ENCODE measurements around the gene SNX3. TPM values are rescaled to one million over a fixed set of nuclear protein-coding genes. Genes with fewer than 3 reads are reported as not detected.
"Not testable (repeated sequence)": the region's sequence is repeated elsewhere in the genome, so short reads cannot be mapped to it uniquely, and the experiment has no call there.

The SNX3 gene
- total RNA-seq, 1 donor from 2014 or later, result 72.5 TPM

DNA sequence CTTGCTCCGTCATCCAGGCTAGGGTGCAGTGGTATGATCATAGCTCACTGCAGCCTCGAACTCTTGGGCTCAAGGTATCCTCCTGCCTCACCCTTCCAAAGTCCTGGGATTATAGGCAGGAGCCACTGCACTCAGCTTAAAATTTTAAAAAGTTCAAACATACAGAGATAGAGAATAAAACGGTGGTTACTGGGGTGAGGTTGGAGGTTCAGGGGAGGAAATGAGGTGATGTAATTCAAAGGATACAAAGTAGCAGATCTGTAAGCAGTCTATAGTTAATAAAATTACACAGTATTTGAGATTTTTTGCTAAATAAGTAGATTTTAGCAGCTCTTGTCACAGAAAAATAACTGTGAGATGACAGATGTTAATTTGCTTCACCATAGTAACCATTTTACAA is 26.5 kb upstream of the SNX3 start:
- no peak overlapping the region for H3K4me3 Mint-ChIP-seq
- peaks cover 21% of the 10 kb centered on the region for H3K4me1 Mint-ChIP-seq (ENCODE audit: low read depth)
- intact Hi-C loops (cut with micrococcal nuclease), result no loop called here
- no peaks in the 10 kb centered on the region for H3K36me3 Mint-ChIP-seq (ENCODE audit: low read depth)
- H3K27ac Mint-ChIP-seq, result no peak overlapping the region
- H3K27me3 Mint-ChIP-seq (ENCODE audit: insufficient read depth), result peaks cover 2% of the 10 kb centered on the region
- no peaks in the 10 kb centered on the region for H3K9me3 Mint-ChIP-seq
- no peak for DNase-seq (ENCODE audit: low spot score)

DNA sequence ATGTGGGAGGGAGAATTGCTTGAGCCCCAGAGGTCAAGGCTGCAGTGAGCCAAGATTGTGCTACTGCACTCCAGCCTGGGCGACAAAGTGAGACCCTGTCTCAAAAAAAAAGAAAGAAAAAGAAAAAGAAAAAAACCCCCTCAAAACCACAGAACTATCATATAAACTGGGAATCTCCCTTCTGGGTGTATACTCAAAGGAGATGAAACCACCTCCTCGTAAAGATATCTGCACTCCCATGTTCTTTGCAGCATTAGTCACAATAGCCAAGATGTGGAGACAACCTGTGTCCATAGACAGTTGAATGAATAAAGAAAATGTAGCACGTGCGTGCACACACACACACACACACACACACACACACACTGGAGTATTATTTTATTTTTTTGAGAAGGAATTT is 25.5 kb upstream of the SNX3 start:
- no peak for DNase-seq (ENCODE audit: low spot score)
- peaks cover 21% of the 10 kb centered on the region for H3K4me1 Mint-ChIP-seq (ENCODE audit: low read depth)
- no peak overlapping the region for H3K4me3 Mint-ChIP-seq
- H3K27ac Mint-ChIP-seq, result no peak overlapping the region
- intact Hi-C loops (cut with micrococcal nuclease), result no loop called here
- no peaks in the 10 kb centered on the region for H3K9me3 Mint-ChIP-seq
- peaks cover 6% of the 10 kb centered on the region for H3K27me3 Mint-ChIP-seq (ENCODE audit: insufficient read depth)
- H3K36me3 Mint-ChIP-seq (ENCODE audit: low read depth), result no peaks in the 10 kb centered on the region

DNA sequence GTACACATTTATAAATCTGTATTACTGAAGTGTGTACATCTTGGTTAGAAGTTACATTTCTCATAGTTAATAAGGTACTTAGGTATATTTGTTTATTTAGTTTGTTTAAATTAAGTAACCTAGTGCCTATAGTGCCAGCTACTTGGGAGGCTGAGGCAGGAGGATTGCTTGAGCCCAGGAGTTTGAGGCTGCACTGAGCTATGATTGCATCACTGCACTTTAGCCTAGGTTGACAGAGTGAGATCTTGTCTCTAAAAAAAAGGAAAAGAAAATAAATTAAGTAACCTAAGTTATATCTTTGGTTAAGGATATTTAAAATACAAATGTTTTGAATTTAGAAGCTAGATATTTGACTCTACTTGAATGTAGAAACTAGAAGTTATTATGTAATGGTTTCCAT is 24.5 kb upstream of the SNX3 start:
- Mint-ChIP-seq H3K9me3 (no peaks in the 10 kb centered on the region), H3K27me3 (ENCODE audit: insufficient read depth) (peaks cover 6% of the 10 kb centered on the region), H3K4me1 (ENCODE audit: low read depth) (peaks cover 21% of the 10 kb centered on the region), H3K36me3 (ENCODE audit: low read depth) (no peaks in the 10 kb centered on the region), H3K4me3 (no peak overlapping the region), H3K27ac (no peak overlapping the region)
- no peak for DNase-seq (ENCODE audit: low spot score)
- intact Hi-C loops (cut with micrococcal nuclease), result no loop called here

DNA sequence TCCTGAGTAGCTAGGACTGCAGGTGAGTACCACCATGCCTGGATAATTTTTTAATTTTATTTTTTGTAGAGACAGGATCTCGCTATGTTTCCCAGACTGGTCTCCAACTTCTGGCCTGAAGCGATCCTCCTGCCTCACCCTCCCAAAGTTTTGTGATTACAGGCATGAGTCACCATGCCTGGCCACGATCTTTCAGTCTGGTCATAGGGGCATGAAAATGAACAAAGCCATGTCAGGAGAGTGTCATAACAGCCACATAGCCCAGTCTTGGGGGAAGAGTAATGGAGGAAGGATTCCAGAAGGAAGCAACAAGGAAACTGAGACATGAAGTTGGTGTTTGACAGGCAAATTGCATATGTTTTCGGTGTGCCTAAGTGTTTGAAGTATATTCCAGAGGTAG is 17.0 kb upstream of the SNX3 start:
- peaks cover 13% of the 10 kb centered on the region for H3K27me3 Mint-ChIP-seq (ENCODE audit: insufficient read depth)
- no peaks in the 10 kb centered on the region for H3K36me3 Mint-ChIP-seq (ENCODE audit: low read depth)
- no peak overlapping the region for H3K27ac Mint-ChIP-seq
- no peak overlapping the region for H3K4me3 Mint-ChIP-seq
- intact Hi-C loops (cut with micrococcal nuclease), result no loop called here
- no peaks in the 10 kb centered on the region for H3K9me3 Mint-ChIP-seq
- DNase-seq (ENCODE audit: low spot score), result no peak
- no peaks in the 10 kb centered on the region for H3K4me1 Mint-ChIP-seq (ENCODE audit: low read depth)

DNA sequence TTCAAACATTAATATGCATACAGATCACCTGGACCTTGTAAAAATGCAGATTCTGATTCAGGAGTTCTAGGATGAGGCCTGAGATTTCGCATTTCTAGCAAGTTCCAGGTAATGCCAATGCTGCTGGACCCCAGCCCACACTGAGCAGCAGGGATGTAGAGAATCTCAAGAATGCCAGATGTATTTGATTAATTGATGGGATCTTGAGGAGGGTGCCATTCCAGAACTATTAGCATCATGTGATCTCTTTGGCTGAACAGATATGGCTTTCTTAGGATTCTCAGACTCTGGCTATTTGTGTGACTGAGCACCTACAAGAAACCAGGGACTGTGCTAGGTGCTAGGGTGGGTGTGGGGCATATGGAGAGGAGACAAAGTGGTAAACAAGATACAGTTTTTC is 16.5 kb upstream of the SNX3 start:
- no peak for DNase-seq (ENCODE audit: low spot score)
- H3K4me1 Mint-ChIP-seq (ENCODE audit: low read depth), result no peaks in the 10 kb centered on the region
- no peak overlapping the region for H3K4me3 Mint-ChIP-seq
- H3K27me3 Mint-ChIP-seq (ENCODE audit: insufficient read depth), result peaks cover 12% of the 10 kb centered on the region
- H3K36me3 Mint-ChIP-seq (ENCODE audit: low read depth), result no peaks in the 10 kb centered on the region
- no peaks in the 10 kb centered on the region for H3K9me3 Mint-ChIP-seq
- no peak overlapping the region for H3K27ac Mint-ChIP-seq
- intact Hi-C loops (cut with micrococcal nuclease), result no loop called here

DNA sequence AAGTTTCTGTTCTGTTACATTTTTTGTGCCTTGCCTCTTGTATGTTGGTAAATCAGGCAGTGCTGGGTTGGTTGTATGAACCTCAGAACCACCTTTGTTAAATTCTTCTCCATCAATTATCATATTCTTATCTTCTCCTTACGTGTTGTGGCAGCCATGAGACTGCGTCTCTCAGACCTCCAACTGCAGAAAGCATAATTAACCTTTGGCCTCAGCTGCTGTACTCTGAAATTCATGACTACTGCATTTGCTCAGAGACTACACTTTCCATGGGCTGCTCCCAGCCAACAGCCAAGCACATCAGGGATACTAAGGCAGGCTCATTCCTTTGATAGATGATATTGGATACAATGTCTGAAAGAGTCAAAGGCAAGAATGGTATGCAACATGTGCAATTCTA is 15.1 kb upstream of the SNX3 start:
- peaks cover 9% of the 10 kb centered on the region for H3K27me3 Mint-ChIP-seq (ENCODE audit: insufficient read depth)

DNA sequence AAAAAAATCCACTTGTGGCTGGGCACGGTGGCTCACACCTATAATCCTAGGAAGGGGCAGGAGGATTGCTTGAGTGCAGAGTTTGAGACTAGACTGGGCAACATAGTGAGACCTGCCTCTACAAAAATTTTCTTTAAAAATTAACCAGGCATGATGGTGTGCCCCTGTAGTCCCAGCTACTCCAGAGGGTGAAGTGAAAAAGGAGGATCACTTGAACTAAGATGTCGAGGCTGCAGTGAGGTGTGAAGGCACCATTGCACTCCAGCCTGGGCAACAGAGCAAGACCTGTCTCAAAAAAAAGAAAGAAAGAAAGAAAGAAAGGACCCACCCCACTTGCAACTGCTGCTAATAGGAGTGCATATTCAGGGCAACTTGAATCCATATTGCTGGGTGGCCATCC is 13.7 kb upstream of the SNX3 start:
- H3K4me1 Mint-ChIP-seq (ENCODE audit: low read depth), result no peaks in the 10 kb centered on the region
- H3K27me3 Mint-ChIP-seq (ENCODE audit: insufficient read depth), result peaks cover 5% of the 10 kb centered on the region
- DNase-seq (ENCODE audit: low spot score), result no peak
- H3K36me3 Mint-ChIP-seq (ENCODE audit: low read depth), result no peaks in the 10 kb centered on the region
- no peaks in the 10 kb centered on the region for H3K9me3 Mint-ChIP-seq
- intact Hi-C loops (cut with micrococcal nuclease), result no loop called here
- H3K4me3 Mint-ChIP-seq, result no peak overlapping the region
- H3K27ac Mint-ChIP-seq, result no peak overlapping the region

More for the DNA sequence above, 15.1 kb upstream of the SNX3 start:
- no peak for DNase-seq (ENCODE audit: low spot score)
- intact Hi-C loops (cut with micrococcal nuclease), result no loop called here
- Mint-ChIP-seq H3K4me1 (ENCODE audit: low read depth) (no peaks in the 10 kb centered on the region), H3K9me3 (no peaks in the 10 kb centered on the region), H3K4me3 (no peak overlapping the region), H3K27ac (no peak overlapping the region), H3K36me3 (ENCODE audit: low read depth) (no peaks in the 10 kb centered on the region)

DNA sequence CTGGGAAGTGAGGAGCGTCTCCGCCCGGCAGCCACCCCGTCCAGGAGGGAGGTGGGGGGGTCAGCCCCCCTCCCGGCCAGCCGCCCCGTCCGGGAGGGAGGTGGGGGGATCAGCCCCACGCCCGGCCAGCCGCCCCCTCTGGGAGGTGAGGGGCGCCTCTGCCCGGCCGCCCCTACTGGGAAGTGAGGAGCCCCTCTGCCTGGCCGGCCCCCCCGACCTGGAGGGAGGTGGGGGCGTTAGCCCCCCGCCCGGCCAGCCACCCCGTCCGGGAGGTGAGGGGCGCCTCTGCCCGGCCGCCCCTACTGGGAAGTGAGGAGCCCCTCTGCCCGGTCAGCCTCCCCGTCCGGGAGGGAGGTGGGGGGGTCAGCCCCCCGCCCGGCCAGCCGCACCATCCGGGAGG is 9.1 kb upstream of the SNX3 start:
- not testable (repeated sequence) for H3K4me3 Mint-ChIP-seq; H3K4me1 Mint-ChIP-seq (ENCODE audit: low read depth); H3K27me3 Mint-ChIP-seq (ENCODE audit: insufficient read depth); H3K36me3 Mint-ChIP-seq (ENCODE audit: low read depth); DNase-seq (ENCODE audit: low spot score); H3K27ac Mint-ChIP-seq; H3K9me3 Mint-ChIP-seq
- intact Hi-C loops (cut with micrococcal nuclease), result loop anchor here (10.0 kb wide), 4 partner anchors 225 to 1915 kb away; partner anchors contain the start of genes CDC40, PDSS2 and SCML4

DNA sequence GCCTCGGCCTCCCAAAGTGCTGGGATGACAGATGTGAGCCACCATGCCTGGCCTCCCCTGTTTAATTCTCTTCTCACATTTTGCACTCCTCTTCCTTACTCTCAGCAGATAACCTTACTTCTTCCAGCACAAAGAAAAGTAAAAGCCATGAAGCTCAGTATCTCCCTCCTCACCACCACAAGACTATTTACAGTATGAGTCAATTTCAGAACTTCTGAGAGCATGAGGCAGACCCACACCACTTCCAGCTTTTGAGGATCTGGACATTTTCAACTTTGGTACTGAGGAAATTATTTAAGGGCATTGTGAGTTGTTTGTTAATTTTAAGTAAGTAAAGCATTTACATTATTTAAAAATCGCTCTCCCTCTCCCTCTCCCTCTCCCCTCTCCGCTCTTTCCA is 8.0 kb upstream of the SNX3 start:
- Mint-ChIP-seq H3K9me3 (no peaks in the 10 kb centered on the region), H3K4me3 (no peak overlapping the region), H3K4me1 (ENCODE audit: low read depth) (peaks cover 6% of the 10 kb centered on the region), H3K36me3 (ENCODE audit: low read depth) (no peaks in the 10 kb centered on the region), H3K27ac (no peak overlapping the region), H3K27me3 (ENCODE audit: insufficient read depth) (peaks cover 4% of the 10 kb centered on the region)
- intact Hi-C loops (cut with micrococcal nuclease), result loop anchor here (10.0 kb wide), 4 partner anchors 226 to 1916 kb away; partner anchors contain the start of genes CDC40, PDSS2 and SCML4
- no peak for DNase-seq (ENCODE audit: low spot score)

DNA sequence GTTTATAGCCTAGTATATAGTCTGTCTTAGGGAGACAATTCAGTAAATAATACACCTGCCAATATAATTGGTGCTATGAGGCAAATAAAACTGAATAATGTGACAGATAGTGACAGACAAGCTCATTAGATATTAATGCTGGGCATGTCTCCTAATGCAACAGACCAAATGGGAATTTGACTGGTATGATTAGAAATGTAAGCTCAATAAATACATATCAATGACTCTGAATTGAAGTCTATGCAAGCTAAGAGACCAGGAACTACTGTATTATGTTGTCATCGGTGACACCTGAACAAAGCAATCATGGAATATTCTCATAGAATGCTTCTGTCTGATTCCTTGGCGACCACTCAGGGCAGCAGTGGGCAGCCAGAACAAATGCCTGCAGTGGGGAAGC is 2.5 kb upstream of the SNX3 start:
- H3K27me3 Mint-ChIP-seq (ENCODE audit: insufficient read depth), result peaks cover 6% of the 10 kb centered on the region
- intact Hi-C loops (cut with micrococcal nuclease), result loop anchor here (5.0 to 10.0 kb wide), 7 partner anchors 84 to 1921 kb away; partner anchors contain the start of genes ARMC2, CDC40, PDSS2 and SCML4
- no peak overlapping the region for H3K27ac Mint-ChIP-seq
- H3K4me3 Mint-ChIP-seq, result no peak overlapping the region
- H3K9me3 Mint-ChIP-seq, result no peaks in the 10 kb centered on the region
- peaks cover 6% of the 10 kb centered on the region for H3K4me1 Mint-ChIP-seq (ENCODE audit: low read depth)
- DNase-seq (ENCODE audit: low spot score), result no peak
- peaks cover 6% of the 10 kb centered on the region for H3K36me3 Mint-ChIP-seq (ENCODE audit: low read depth)

DNA sequence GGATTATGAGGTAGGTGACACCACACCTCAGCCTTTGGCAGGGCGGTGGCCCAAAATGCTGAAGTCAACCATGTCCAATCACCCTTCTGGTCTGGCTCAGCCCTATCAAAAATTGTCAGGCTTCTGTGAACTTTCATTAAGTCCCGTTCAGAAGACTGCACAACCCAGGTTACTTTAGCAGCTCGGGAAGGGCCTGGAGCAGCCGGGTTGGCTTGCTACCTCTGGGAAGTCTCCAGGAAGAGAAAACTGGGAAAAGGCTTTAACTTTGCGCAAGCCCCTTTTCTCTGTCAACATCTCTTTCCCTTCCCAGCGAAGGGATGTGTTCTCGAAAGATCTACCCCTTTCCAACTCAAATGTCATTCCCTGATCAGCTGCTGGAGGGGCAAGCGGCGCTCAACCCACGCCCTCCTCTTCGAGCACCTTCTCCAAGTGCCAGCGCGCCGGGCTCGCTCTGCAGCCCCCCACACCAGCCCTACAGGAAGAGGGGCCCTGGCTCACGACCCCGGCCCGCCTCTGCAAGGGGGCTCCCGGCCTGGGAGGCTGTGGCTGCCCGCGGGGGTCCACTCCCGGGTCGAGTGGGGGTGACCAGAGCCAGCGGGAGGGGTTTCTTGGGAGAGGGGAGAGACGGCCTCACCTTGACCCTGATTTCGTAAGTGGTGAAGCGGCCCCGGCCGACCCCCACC is 573 bp downstream of the SNX3 start:
- intact Hi-C loops (cut with micrococcal nuclease), result loop anchor here (2.0 to 10.0 kb wide), 10 partner anchors 87 to 1925 kb away; partner anchors contain the start of genes ARMC2, CD164, CDC40 and OSTM1
- H3K4me3 Mint-ChIP-seq, result peak overlapping the region; percentile 90
- H3K27me3 Mint-ChIP-seq (ENCODE audit: insufficient read depth), result peaks cover 6% of the 10 kb centered on the region
- peak overlapping the region; percentile 77 for H3K27ac Mint-ChIP-seq
- no peak for DNase-seq (ENCODE audit: low spot score)
- peaks cover 8% of the 10 kb centered on the region for H3K36me3 Mint-ChIP-seq (ENCODE audit: low read depth)
- no peaks in the 10 kb centered on the region for H3K9me3 Mint-ChIP-seq
- H3K4me1 Mint-ChIP-seq (ENCODE audit: low read depth), result peaks cover 12% of the 10 kb centered on the region

DNA sequence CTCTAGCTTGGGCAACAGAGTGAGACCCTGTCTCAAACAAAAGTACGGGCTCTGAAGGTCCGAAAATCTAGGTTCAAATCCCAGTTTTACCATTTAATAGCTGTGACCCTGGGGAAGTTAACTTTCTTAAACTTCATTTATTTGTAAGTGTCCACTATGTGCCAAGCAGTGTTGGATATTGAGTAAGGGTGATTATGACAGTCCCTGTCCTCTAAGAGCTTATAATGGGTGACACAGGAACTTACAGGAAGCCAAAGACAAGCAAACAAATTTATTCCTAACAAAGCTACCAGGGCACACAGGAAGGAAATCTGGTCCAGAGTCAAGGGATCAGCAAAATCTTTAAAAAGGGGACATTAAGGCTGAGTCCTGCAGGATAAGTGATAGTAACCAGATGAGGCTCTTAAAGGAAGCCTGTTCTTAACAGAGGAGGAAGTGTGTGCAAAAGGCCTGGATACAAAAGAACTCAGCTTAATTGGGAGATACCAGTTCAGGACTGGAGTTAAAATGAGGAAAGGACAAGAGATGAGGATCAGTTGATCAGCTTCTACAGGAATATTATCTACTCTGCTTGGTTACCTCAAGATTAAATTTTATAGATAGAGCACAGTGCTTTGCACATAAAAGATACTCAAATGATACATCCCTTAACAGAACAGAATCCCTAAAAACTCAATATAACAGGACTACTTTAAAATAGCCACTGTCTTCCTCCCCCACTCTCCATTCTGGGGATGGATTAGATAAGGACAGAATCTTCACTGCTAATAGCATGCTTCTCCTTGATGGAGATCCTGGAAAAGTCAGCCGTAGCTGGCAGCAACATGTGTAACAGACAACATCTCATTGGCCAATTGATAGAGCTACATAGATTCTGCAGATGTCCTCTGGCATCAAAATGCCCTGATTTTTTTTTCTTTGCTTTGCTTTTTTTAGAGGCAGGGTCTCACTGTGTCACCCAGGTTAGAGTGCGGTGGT is 6.1 kb downstream of the SNX3 start:
- Mint-ChIP-seq H3K4me1 (ENCODE audit: low read depth) (peaks cover 20% of the 10 kb centered on the region), H3K27ac (no peak overlapping the region), H3K27me3 (ENCODE audit: insufficient read depth) (no peaks in the 10 kb centered on the region), H3K9me3 (no peaks in the 10 kb centered on the region), H3K36me3 (ENCODE audit: low read depth) (peaks cover 15% of the 10 kb centered on the region), H3K4me3 (no peak overlapping the region)
- DNase-seq (ENCODE audit: low spot score), result no peak
- intact Hi-C loops (cut with micrococcal nuclease), result no loop called here

DNA sequence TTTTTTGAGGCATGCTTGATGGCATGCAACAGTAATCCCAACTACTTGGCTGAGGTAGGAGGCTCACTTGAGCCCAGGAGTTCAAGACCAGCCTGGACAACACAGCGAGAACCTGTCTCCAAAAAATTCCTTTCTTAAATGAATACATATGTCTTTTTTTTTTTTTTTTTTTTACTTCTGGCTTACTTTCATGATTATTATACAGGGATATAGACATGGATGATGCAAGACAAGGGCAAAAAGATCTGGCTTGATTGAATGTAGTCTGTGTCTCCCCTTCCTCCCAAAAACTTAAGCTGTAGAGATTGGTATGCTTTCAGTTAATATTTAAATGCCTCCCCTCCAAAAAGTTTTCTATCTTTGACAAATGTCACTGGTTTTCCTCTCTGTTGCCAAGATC is 7.6 kb downstream of the SNX3 start:
- DNase-seq (ENCODE audit: low spot score), result no peak
- Mint-ChIP-seq H3K27ac (no peak overlapping the region), H3K27me3 (ENCODE audit: insufficient read depth) (no peaks in the 10 kb centered on the region), H3K36me3 (ENCODE audit: low read depth) (peaks cover 15% of the 10 kb centered on the region), H3K9me3 (no peaks in the 10 kb centered on the region), H3K4me1 (ENCODE audit: low read depth) (peaks cover 20% of the 10 kb centered on the region), H3K4me3 (no peak overlapping the region)
- intact Hi-C loops (cut with micrococcal nuclease), result no loop called here

Data from activated T-helper 1 cell treated with anti-CD3 and anti-CD28 coated beads, Interleukin-12 subunit alpha, Interleukin-12 subunit beta, Interleukin-2, Interleukin-4 antibody, amounts not matched to agents 30 ng/mL and 10 ng/mL and 1 ng/mL, durations not matched to agents 14 hours and 24 hours and 36 hours (primary cell).